ENCODE data around the gene DDX1. TPM values are rescaled to one million over a fixed set of nuclear protein-coding genes. Genes with fewer than 3 reads are reported as not detected.

DDX1 gene
- total RNA-seq, 4 donors from 2014 or later: 48.7 to 60.0 (median 55.1) TPM

DNA sequence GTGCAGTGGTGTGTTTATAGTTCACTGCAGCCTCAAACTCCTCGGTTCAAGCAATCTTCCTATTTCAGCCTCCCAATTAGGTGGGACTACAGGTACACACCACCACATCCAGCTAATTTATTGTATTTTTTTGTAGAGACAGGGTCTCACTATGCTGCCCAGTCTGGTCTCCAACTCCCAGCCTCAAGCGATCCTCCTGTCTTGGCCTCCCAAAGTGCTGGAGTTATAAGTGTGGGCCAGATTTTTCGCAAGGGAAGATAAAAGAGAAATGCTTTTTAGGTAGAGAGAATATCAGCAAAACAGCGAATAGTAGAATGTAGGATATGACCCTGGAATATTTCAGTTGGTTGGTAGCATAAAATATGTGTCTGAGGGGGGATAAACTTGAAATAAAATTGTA, 4.3 kb downstream of the DDX1 start:
- DNase-seq (ENCODE audit: low spot score): no peak
- no peak for TF ChIP-seq CTCF (IDR thresholded peaks at IDR 0.05)
- ATAC-seq (ENCODE audit: low FRiP score): no peak

GRCh38 chr2:15596350-15596749, 4.7 kb downstream of the DDX1 start:
- DNase-seq (ENCODE audit: low spot score): no peak
- ATAC-seq (ENCODE audit: low FRiP score): no peak
- TF ChIP-seq CTCF (IDR thresholded peaks at IDR 0.05): no peak

- ATAC-seq (ENCODE audit: low FRiP score) (no peak), DNase-seq (ENCODE audit: low spot score) (no peak)
- TF ChIP-seq CTCF (IDR thresholded peaks at IDR 0.05): no peak
Measured at GRCh38 chr2:15596968-15597367, 5.3 kb downstream of the DDX1 start.

DNA sequence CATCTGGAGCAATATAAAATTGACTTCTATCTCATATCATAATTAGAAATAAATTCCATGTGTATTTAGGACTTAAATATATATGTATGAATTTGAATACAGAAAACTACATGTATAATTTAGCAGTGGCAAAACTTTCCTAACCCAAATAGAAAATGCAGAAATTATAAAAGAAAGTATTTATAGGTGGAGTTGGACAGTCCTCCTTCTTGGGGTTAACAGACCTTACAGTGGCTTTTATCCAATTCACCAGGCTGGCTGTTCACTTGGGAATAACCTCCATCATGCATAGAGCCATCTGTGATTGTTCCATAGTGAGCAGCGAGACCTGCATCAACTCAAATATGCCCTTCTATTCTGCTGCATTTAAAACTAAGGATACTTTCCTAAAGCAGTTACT, 8.3 kb downstream of the DDX1 start:
- TF ChIP-seq CTCF (IDR thresholded peaks at IDR 0.05): no peak
- ATAC-seq (ENCODE audit: low FRiP score): no peak
- DNase-seq (ENCODE audit: low spot score): no peak

- ATAC-seq (ENCODE audit: low FRiP score) (no peak), DNase-seq (ENCODE audit: low spot score) (no peak)
- TF ChIP-seq CTCF (IDR thresholded peaks at IDR 0.05): no peak
Measured at GRCh38 chr2:15601681-15602080, 10.0 kb downstream of the DDX1 start.

GRCh38 chr2:15602393-15602792, 10.7 kb downstream of the DDX1 start:
- DNase-seq (ENCODE audit: low spot score) (no peak), ATAC-seq (ENCODE audit: low FRiP score) (no peak)
- no peak for TF ChIP-seq CTCF (IDR thresholded peaks at IDR 0.05)

DNA sequence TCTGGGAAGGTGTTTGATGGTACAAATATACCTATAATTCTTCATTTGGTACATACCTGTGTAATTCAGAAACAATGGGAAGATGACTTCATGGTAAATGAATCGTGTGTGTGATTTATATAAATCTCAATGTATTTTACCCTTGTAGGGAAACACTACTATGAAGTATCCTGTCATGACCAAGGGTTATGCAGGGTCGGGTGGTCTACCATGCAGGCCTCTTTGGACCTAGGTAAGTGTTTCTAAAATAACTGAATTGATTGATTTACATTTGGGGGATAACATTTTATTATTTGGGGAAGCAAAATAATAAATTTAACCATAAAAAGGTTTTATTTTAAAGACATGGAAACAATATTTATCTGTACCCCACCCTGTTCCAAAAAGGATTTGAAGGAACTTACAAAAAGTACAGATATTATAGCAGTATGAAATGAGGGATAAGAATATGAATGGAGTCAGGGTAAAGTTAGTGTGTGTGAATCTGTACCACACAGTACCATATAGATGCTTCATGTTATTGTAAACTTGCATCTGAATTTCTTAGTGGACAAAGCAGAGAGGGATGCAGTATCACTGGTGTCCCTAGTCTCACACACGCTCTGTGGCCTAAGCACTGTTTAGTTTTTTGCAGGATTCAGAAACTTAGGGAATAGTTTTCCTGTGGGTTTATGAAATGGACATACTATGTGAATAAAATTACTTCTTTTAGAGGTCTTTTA, 11.5 kb downstream of the DDX1 start:
- DNase-seq (ENCODE audit: low spot score): no peak
- ATAC-seq (ENCODE audit: low FRiP score): no peak
- no peak for TF ChIP-seq CTCF (IDR thresholded peaks at IDR 0.05)

All from omental fat pad (tissue), 4 donors.